ENCODE data around the gene AMHR2.

The AMHR2 gene

GRCh38 chr12:53456654-53457366, 33.2 kb downstream of the AMHR2 start:
- Histone ChIP-seq H3K79me2 (ENCODE audit: insufficient read depth, low read length) (peaks cover 97% of the 10 kb centered on the region), H3K4me1 (ENCODE audit: insufficient read depth, low read length) (peaks cover 37% of the 10 kb centered on the region), H3K9ac (ENCODE audit: low read depth, low read length) (no peak overlapping the region; the same call in 1 of the 2 replicates), H3K9me3 (ENCODE audit: insufficient read depth, low read length, severe bottlenecking) (no peaks in the 10 kb centered on the region), H3K36me3 (ENCODE audit: insufficient read depth, low read length) (peaks cover 90% of the 10 kb centered on the region), H3K4me3 (ENCODE audit: low read depth in 1 of 2, low read length in 2 of 2) (no peak overlapping the region), H3K27ac (ENCODE audit: low read length) (no peak overlapping the region), H3K27me3 (ENCODE audit: insufficient read depth, low read length, poor library complexity) (no peaks in the 10 kb centered on the region), H2AFZ (ENCODE audit: low read depth, low read length) (no peak overlapping the region), H4K20me1 (ENCODE audit: insufficient read depth, low read length) (peaks cover 88% of the 10 kb centered on the region), H3K4me2 (ENCODE audit: insufficient read depth, low read length) (no peak overlapping the region)
- ATAC-seq (ENCODE audit: insufficient read depth, low read depth) (no peak), DNase-seq (no peak)
- TF ChIP-seq EZH2 (IDR thresholded peaks at IDR 0.05; ENCODE audit: borderline replicate concordance, low read depth, low read length, severe bottlenecking) = no peak
- TF ChIP-seq CTCF (IDR thresholded peaks at IDR 0.05; ENCODE audit: borderline replicate concordance, extremely low read depth, low read length, poor library complexity, severe bottlenecking) = no peak

- DNase-seq (no peak), ATAC-seq (ENCODE audit: insufficient read depth, low read depth) (no peak)
- no peak overlapping the region for H3K4me3 ChIP-seq (ENCODE audit: low read depth in 1 of 2, low read length in 2 of 2)
- no peak overlapping the region for H3K27ac ChIP-seq (ENCODE audit: low read length)
- H2AFZ ChIP-seq (ENCODE audit: low read depth, low read length) = no peak overlapping the region
- 0 out of 2 replicates have a peak overlapping the region, but pooled peaks have one; percentile 4 for H3K4me2 ChIP-seq (ENCODE audit: insufficient read depth, low read length)
- no peak overlapping the region for H3K9ac ChIP-seq (ENCODE audit: low read depth, low read length)
- H3K79me2 ChIP-seq (ENCODE audit: insufficient read depth, low read length) = peaks cover 100% of the 10 kb centered on the region
- H3K36me3 ChIP-seq (ENCODE audit: insufficient read depth, low read length) = peaks cover 100% of the 10 kb centered on the region
- H4K20me1 ChIP-seq (ENCODE audit: insufficient read depth, low read length) = peaks cover 94% of the 10 kb centered on the region
- TF ChIP-seq CTCF (IDR thresholded peaks at IDR 0.05; ENCODE audit: borderline replicate concordance, extremely low read depth, low read length, poor library complexity, severe bottlenecking) (no peak), EZH2 (IDR thresholded peaks at IDR 0.05; ENCODE audit: borderline replicate concordance, low read depth, low read length, severe bottlenecking) (no peak)
- H3K9me3 ChIP-seq (ENCODE audit: insufficient read depth, low read length, severe bottlenecking) = no peaks in the 10 kb centered on the region
- no peaks in the 10 kb centered on the region for H3K27me3 ChIP-seq (ENCODE audit: insufficient read depth, low read length, poor library complexity)
- H3K4me1 ChIP-seq (ENCODE audit: insufficient read depth, low read length) = peaks cover 28% of the 10 kb centered on the region
Observed at GRCh38 chr12:53459097-53459496, 35.4 kb downstream of the AMHR2 start.

DNA sequence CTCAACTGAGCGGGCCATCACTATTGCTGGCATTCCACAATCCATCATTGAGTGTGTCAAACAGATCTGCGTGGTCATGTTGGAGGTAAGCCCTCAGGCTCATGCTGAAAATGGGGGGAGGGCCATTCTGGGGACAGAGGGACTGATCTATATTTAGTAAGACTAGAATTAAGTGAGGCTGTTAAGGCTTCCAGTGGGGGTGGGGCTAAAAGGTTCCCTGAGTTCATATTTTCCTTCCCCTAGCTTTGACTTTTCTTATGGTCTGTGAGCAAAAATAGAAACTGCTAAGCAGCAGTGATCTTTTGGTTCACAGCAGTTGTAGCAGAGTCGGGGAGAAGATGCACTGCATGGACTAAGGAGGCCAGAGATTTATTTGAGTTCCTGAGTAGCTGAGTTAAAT, 37.4 kb downstream of the AMHR2 start:
- H3K27me3 ChIP-seq (ENCODE audit: insufficient read depth, low read length, poor library complexity) = no peaks in the 10 kb centered on the region
- TF ChIP-seq EZH2 (IDR thresholded peaks at IDR 0.05; ENCODE audit: borderline replicate concordance, low read depth, low read length, severe bottlenecking) (no peak), CTCF (IDR thresholded peaks at IDR 0.05; ENCODE audit: borderline replicate concordance, extremely low read depth, low read length, poor library complexity, severe bottlenecking) (no peak)
- ATAC-seq (ENCODE audit: insufficient read depth, low read depth) = no peak
- peaks cover 8% of the 10 kb centered on the region; the same call in 1 of the 2 replicates for H3K4me1 ChIP-seq (ENCODE audit: insufficient read depth, low read length)
- H2AFZ ChIP-seq (ENCODE audit: low read depth, low read length) = no peak overlapping the region
- DNase-seq = no peak
- H3K9ac ChIP-seq (ENCODE audit: low read depth, low read length) = no peak overlapping the region
- no peak overlapping the region for H3K4me2 ChIP-seq (ENCODE audit: insufficient read depth, low read length)
- H3K9me3 ChIP-seq (ENCODE audit: insufficient read depth, low read length, severe bottlenecking) = no peaks in the 10 kb centered on the region
- H3K27ac ChIP-seq (ENCODE audit: low read length) = no peak overlapping the region
- peaks cover 93% of the 10 kb centered on the region for H4K20me1 ChIP-seq (ENCODE audit: insufficient read depth, low read length)
- H3K79me2 ChIP-seq (ENCODE audit: insufficient read depth, low read length) = peaks cover 99% of the 10 kb centered on the region
- H3K36me3 ChIP-seq (ENCODE audit: insufficient read depth, low read length) = peaks cover 100% of the 10 kb centered on the region
- H3K4me3 ChIP-seq (ENCODE audit: low read depth in 1 of 2, low read length in 2 of 2) = no peak overlapping the region
